ENCODE results near the gene ILF3.

Gene ILF3

DNA sequence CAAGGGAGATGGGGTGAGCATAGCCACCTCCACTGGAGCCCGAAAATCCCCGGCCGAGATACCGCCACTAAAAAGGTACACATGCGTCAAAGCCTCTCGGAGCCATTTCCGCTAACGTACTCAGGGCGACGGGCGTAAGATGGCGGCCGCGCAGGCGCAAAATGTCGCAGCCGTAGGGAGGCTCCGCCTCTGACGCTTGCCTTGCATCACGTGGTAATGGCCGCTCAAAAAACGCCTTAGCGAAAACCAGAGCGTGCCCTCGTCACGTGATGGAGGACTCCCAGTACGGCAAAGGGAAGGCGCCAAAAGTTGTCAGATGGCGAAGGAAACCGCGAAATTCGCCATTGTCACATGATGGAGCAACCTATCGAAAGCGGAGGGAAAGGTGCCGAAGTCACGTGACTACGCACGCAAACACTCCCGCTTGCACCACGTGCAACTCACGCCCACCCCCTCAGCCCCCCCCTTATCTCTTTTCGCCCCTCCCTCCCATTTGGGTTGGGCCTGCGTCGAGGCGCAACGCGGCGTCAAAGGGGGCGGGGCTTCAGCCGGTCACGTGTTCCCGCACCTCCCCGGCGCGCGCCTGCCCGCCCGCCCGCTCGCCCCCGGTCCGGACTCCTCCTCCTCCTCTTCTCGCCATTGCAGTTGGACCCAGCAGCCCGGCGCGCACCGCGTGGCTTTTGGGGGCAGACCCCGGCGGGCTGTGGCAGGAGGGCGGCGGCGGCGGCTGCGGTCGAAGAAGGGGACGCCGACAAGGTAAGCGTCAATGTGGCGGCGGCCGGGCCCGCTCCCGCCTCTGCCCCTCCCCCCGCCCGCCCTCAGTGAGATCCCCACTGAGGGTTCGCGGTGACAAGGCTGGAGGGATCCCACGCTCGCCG, at the start of gene ILF3:
TSS of gene ILF3 (plus strand) at position 615 of the 878 bp plus-strand sequence. CDS start 16,260 bp downstream, outside the sequence.
- peak; percentile 100 for DNase-seq

DNA sequence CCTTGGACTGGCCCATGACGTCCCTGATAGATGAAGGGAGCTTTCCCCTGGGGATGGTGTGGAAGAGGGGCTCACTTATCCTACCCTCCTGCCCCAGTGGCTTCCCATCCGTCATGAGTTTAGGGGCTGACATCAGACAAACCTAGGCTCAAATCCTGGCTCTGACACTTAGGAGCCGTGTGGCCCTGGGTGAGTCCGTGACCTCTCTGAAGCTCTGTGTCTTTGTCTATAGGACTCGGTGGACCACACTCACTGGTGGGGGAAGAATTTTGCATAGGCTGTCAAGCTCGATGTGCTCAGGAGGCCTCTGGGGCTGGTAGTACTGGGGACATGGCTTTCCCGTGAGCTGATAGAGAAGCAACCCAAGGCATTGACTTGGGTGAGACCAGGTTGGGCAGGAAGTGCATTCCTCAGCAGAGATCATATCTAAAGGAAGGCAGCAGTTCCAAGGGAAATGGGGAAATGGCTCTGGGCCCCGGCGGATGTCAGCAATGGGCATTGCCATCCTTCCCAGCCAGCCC, 49.6 kb upstream of the ILF3 start:
- DNase-seq = no peak

DNA sequence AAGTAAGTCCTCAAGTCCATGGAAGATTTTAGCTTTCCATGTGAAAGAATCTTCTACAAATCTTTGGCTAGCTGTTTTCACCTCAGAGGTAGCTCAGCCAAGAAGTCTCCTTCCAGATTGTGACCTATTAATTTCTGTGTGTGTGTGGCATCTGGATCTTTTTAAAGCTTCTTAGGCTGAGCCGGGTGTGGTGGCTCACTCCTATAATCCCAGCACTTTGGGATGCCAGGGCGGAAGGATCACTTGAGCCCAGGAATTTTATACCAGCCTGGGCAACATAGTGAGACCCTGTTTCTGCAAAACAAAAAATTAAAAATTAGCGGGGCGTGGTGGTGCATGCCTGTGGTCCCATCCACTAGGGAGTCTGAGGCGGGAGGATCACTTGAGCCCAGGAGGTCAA, 42.2 kb upstream of the ILF3 start:
- DNase-seq = no peak

DNA sequence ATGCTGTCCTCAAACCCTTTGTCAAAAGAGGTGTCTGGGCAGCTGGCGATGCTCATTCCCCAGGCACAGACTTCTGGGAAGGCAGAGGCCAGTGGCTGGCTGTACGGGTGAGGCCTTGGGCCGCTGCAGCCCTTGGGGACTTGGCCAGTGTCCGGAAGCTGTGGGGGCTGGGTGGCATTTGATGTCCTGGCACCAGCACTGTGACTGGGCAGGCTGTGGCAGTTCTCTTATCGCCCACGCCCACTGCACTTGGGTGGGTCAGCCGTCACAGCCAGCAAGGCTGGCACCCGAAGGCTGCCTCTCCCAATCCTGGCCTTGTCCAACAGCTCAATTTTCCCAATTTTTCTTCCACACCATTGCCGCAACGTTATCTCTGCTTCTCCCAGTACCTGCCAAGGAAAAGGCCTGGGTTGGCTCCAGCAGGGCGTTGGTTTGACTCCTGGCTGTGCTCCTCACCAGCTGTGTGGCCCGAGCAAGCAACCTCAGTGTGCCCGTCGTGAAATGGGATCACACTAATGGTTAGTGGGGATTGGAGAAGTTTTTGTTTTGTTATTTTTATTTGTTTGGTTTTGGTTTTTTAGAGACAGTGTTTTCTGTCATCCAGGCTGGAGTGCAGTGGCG, 41.5 kb upstream of the ILF3 start:
- no peak for DNase-seq

DNA sequence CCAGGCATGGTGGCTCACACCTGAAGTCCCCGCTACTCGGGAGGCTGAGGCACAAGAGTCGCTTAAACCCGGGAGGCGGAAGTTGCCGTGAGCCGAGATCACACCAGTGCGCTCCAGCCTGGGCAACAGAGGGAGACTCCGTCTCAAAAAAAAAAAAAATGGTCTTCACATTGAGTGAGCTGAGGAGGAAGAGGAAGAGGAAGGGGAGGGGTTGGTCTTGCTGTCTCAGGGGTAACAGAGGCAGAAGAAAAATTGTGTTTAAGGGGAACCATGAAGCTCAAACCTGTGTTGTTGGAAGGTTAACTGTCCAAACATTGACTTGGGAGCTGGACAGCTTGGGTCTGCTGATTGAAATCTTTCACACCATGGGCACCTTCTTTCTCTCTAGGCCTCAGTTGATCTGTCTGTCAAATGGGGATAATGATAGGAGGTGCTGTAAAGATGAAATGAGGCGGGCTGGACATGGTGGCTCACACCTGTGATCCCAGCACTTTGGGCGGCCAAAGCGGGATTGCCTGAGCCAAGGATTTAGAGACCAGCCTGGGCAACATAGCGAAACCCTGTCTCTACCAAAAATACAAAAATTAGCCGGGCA, 38.6 kb upstream of the ILF3 start:
- no peak for DNase-seq

DNA sequence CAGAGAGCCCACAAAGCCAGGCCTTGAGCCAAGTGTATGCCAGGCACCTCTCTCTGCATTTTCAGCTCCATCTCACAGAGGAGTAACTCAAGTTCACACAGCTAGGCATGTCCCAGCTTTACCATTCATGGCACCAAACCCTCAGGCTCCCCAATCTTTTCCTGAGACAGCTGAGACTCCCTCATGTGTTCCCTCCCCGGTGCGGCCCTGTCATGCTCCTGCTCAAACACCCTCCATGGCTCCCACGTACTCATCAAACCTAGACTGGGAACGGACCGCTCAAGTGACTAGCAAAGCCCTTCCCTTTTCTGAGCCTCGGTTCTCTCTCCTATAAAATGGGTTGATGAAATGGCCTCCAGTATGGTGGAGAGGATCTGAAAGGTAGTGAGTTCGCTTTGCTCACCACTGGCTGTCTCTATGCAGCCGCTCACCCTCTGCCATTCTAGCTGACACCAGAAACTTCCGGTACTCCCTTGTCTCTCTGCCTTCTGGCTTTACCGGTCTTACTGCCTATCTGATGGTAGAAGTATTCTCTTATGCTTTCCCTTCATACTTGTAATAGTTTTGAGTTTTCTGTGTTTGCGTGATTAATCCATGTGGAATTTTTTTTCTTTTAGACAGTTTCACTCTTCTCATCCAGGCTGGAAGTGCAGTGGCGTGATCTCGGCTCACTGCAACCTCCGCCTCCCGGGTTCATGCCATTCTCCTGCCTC, 36.6 kb upstream of the ILF3 start:
- DNase-seq = peak; percentile 78

DNA sequence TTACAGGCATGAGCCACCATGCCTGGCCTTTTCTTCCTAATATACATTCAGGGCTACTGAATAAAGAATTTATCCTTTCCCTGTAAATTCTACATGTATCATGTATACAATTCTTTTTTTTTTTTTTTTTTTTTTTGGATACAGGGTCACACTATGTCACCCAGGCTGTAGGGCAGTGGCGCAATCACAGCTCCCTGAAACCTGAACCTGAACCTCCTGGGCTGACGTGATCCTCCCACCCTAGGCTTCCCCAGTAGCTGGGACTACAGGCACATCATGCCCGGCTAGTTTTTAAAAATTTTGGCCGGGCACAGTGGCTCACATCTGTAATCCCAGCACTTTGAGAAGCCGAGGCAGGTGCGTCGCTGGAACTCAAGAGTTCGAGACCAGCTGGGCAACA, 35.3 kb upstream of the ILF3 start:
- no peak for DNase-seq

DNA sequence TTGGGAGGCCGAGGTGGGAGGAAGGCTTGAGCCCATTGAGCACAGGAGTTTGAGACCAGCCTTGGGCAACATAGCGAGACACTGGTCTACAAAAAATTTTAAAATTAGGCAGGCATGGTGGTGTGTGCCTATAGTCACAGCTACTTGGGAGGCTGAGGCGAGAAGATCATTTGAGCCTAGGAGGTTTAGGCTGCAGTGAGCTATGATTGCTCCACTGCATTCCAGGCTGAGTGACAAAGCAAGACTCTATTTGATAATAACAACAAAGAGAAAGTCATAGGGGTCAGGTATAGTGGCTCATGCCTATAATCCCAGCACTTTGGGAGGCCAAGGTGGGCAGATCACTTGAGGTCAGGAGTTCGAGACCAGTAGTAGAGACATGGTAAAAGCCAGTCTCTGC, 33.4 kb upstream of the ILF3 start:
- no peak for DNase-seq

DNA sequence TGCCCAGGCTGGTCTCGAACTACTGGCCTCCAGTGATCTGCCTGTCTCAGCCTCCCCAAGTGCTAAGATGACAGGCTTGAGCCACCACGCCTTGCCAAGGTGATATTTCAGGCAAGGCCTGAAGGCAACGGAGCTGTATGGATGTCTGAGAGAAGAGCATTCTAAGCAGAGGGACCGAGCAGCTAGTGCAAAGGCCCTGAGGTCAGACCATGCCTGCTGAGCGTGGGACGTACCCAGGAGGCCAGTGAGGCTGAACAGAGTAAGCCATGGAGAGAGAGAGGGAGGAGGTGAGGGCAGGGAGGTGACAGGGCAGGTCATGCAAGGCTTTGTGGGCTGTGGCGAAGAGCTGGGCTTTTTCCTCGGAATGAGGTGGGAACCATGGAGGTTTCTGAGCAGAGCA, 32.2 kb upstream of the ILF3 start:
- no peak for DNase-seq

DNA sequence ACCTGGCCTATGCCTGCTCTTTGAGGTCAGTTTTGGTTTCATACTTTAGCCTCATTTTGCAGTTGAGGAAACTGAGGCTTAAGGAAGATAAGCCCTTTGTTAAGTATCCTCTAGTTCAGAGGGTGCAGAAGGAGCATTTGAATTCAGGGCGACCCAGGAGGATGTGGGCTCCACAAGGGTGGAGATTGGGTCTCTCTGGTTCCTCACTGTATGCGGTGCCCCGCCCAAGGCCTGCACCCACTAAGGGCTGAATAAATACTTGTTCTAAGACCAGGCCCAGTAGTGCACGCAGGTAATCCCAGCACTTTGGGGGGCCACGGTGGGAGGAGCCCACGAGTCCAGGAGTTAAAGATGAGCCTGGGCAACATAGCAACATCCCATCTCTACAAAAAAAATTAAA, 29.6 kb upstream of the ILF3 start:
- no peak for DNase-seq

DNA sequence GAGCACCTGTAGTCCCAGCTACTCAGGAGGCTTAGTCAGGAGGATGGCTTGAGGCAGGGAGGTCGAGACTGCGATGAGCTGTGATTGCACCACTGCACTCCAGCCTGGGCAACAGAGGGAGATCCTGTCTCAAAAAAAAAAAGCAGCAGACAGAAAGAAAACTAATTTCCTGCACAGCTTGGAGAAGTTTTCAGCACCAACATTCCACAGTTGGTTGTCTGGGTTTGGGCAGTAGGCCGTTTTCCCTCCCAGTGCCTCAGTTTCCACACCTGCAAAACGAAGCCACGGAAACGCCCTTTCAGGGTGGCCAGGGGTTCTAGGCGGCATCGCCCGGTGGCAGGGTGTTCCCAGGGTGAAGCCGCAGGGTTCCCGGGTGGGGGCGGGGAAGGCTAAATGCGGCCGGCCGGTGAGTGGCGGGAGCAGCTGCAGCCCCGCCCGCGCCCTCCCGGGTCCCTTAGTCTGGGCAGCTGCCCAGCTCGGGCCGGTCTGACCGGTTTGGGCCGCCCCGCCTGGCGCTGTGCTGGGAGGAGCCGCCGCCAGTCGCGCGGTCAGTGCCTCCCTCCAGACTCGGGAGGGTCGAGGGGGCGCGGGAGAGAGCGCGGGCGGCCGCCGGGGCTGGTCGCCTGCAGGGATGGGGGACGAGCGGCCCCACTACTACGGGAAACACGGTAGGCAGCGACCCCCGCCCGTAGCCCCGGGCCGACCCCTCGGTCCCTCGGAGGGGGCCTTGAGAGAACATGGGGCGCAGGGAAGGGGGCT, 29.0 kb upstream of the ILF3 start, which contains the start of gene SLC44A2:
TSS of gene SLC44A2 (plus strand) at position 551 of the 759 bp plus-strand sequence. CDS start at position 632, 81 bp downstream.
- no peak for DNase-seq

DNA sequence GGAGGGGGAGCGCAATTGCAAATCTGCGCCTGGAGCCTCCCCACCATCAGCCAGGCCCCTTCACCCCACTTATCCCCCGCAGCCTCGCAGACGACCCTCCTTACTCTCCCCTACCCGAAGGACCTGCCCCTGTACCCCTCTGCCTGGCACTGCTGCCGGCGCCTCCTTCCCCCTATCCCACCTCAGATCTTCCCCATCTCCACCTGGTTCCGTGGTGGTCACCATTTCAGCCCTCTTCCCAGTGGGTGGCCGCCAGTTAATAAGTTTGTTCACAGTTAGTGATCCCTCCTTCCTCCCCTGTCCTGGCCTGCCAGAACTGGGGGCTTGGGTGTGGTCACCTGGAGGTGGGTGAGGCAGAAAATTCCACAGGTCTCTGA, 28.4 kb upstream of the ILF3 start:
- DNase-seq = no peak

DNA sequence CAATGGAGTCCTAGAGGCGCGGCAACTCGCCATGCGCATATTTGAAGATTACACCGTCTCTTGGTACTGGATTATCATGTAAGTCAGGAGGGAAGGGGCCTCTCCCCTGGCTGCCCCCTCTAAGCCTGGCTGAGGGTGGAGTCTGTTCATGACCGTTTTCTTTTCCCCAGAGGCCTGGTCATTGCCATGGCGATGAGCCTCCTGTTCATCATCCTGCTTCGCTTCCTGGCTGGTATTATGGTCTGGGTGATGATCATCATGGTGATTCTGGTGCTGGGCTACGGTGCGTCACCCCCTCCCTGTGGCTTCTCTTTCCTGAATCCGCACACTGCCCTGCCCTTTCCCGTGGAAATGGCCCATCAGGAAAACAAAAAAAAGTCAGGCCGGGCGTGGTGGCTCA, 22.3 kb upstream of the ILF3 start:
- no peak for DNase-seq

DNA sequence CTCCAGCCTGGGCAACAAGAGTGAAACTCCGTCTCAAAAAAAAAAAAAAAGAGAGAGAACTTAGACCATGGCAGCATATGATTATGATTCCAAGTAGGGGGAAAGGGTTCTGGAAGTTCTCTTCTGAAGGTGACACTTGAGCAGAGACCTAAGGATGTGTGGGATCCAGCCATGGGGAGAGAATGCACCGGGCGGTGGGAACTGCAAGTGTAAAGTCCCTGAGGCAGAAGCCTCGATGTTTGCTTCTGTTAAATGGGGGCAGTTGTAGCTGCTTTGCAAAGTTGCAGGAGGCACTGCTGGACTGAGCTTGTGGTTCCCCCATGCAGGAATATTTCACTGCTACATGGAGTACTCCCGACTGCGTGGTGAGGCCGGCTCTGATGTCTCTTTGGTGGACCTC, 19.7 kb upstream of the ILF3 start:
- DNase-seq = no peak

DNA sequence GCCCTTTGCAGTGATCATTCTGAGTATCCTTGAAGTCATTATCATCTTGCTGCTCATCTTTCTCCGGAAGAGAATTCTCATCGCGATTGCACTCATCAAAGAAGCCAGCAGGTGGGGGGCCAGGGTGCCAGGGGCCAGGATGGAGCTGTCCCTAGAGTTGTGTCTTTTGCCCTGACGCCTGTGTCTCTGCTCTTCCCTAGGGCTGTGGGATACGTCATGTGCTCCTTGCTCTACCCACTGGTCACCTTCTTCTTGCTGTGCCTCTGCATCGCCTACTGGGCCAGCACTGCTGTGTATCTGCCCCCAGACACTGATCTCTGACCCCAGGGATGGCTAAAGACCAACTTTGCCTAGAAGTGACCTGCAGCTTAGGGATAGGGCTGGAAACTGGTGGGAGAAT, 19.2 kb upstream of the ILF3 start:
- no peak for DNase-seq

DNA sequence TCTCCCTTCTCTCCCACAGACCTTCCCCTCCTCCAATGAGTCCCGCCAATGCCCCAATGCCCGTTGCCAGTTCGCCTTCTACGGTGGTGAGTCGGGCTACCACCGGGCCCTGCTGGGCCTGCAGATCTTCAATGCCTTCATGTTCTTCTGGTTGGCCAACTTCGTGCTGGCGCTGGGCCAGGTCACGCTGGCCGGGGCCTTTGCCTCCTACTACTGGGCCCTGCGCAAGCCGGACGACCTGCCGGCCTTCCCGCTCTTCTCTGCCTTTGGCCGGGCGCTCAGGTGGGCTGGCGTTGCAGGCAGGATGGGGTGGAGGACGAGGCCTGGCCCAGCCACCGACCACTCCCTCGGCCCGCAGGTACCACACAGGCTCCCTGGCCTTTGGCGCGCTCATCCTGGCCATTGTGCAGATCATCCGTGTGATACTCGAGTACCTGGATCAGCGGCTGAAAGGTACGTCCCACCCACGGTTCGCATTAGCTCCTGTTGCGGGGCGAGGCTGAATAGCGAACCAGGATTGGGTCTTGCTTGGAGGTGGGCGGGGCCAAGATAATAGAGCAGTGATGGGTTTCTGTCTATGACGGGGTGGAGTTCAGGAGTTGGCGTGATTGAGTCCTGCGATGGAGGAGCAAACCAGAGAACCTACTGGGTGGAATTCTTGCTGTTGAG, 17.7 kb upstream of the ILF3 start:
- DNase-seq = no peak

DNA sequence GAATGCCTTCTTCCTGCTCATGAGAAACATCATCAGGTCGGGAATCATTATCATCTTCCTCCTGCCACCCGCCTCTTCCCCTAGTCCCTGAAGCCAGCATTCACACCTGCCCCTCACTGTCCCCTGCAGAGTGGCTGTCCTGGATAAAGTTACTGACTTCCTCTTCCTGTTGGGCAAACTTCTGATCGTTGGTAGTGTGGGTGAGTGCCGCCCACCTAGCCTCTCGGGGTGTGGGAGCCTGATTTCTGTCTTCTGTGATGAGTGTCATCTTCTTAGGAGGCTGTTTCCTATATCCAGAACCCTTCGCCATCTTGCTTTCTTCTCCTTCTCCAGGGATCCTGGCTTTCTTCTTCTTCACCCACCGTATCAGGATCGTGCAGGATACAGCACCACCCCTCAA, 16.3 kb upstream of the ILF3 start:
- DNase-seq = no peak

DNA sequence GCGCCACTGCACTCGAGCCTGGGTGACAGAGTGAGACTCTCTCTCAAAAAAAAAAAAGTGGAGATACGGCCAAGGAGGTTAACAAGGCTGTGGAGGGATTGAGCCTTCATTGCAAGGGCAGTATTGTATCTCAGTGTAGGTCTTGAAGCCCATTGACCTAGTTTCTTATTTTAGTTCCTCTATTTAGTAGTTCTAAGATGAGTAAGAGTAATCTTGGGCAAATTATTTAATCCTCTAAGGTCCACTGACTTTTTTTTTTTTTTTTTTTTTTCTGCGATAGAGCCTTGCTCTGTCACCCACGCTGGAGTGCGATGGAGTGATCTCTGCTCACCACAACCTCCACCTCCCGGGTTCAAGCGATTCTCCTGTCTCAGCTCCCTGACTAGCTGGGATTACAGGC, 14.3 kb upstream of the ILF3 start:
- no peak for DNase-seq

DNA sequence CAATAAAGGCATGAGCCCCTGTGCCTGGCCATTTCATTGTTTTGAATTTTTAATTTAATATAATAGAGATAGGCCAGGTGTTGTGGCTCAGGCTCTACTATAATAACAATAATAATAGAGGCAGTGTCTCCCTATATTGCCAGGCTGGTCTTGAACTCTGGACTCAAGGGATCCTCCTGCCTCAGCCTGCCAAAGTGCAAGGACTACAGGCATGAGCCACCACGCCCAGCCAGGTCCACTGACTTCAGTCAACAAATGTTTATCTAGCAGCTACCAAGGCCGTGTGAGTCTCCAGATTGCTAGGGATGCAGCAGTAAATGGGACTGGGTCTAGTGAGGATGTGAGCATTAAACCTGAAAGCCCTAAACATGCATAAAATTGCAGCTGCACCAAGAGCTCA, 13.8 kb upstream of the ILF3 start:
- DNase-seq = no peak

DNA sequence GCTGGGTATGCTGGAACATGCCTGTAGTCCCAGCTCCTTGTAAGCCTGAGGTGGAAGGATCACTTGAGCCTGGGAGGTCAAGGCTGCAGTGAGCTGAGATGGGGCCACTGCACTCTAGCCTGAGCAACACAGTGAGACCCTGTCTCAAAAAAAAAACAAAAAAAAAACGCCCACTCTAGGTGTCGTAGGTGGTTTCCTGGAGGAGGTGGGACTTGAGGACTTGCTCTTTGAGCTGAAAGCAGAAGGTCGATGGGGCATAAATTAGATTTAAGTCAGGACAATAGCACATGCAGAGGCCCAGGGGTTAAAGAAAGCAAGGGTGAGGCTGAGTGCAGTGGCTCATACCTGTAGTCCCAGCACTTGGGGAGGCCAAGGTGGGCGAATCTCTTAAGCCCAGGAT, 12.9 kb upstream of the ILF3 start:
- no peak for DNase-seq

DNA sequence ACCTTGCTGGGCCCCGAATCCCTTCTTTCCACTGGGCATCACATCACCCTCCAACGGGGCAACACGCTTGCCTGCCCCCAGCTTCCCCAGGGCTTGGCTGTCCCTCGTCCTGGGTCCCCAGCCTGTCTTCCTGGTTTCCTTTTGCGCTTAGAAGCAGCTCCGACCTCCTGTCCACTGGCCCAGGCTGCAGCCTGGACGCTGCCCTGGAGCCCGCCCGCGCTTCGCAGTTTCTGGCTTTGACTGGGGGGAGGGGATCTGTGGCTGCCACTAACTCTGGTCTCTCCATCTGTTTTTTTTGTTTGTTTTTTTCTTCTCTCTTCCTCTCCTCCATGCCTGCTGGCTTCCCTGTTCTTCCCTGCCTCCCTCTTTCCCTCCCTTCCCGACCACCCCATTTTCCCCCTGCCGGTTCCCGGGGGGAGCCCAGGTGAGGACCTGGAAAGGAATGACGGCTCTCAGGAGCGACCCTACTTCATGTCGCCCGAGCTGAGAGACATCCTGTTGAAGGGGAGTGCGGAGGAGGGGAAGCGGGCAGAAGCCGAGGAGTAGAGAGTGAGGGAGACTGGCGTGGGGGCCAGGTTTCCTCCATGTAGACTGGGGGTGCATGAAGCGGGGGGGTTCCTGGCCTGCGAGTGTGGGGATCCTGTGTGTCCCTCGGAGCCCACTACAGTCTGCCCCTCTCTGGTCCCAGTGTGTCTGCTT, 11.5 kb upstream of the ILF3 start:
- DNase-seq = no peak

All from amniotic stem cell (primary cell).